K562 (cell line): ENCODE data around the gene NCCRP1. TPM values are rescaled to one million over a fixed set of nuclear protein-coding genes. Genes with fewer than 3 reads are reported as not detected.

Source experiments
- ATAC-seq: fragments of 200-7000 bp; cut with Tn5 transposase; 3 replicates; pipeline ENCODE4 v1.9.1; 2020; ENCODE audit warnings: moderate library complexity
- BruUV-seq: library from RNA; stranded (reverse); fragments of 400-500 nt; replicated peaks from 2 replicates; lab custom pipeline; 2021; lab: Mats Ljungman, UMichigan
- CTCF ChIA-PET: fragments of 300-600 bp; formaldehyde crosslinking; extraction: SDS; loops from one replicate; lab custom pipeline; 2021; ENCODE audit warnings: low intra/inter-chr PET ratio; lab: Yijun Ruan, JAX
- POLR2A ChIA-PET: fragments of 300-600, 350-650 bp; sonication (Branson Sonifier 250); formaldehyde crosslinking; extraction: SDS; loops from one replicate; lab custom pipeline; 2021; ENCODE audit warnings: antibody characterized with exemption, inconsistent platforms; lab: Yijun Ruan, JAX
- DNase-seq, 4 experiments: peaks; one replicate each; pipeline versions ENCODE4 v3.0.0 to v3.0.0-alpha.2; 2011 to 2018; ENCODE audit warnings: low spot score in 3 of 4, mixed read lengths in 3 of 4; ENCODE audit errors: extremely low read depth in 1 of 4
- FAIRE-seq: peaks from 2 replicates; lab custom pipeline; 2011; peaks lifted over from hg19 to GRCh38; lab: Jason Lieb, UNC
- H2AFZ ChIP-seq: 2 replicates; pipeline ENCODE4 v1.6.0; 2011; ENCODE audit warnings: low read depth, low read length, control low read depth, inconsistent platforms
- H3K27ac ChIP-seq: fragments of 200-600 bp; 3 replicates; pipeline ENCODE4 v1.8.0; 2011; ENCODE audit warnings: low read depth, mild to moderate bottlenecking, control low read depth, inconsistent platforms, low read length, moderate library complexity, mixed read lengths; ENCODE audit errors: extremely low read depth
- H3K27me3 ChIP-seq, 2 experiments: fragments of 300-600 bp in 1 of 2; 2 replicates in 1 of 2; 3 replicates in 1 of 2; pipeline versions ENCODE4 v1.6.0 to v1.8.0; 2011; ENCODE audit warnings: inconsistent platforms in 2 of 2, low read length in 2 of 2, mild to moderate bottlenecking in 1 of 2, mixed read lengths in 1 of 2, moderate library complexity in 1 of 2; ENCODE audit not compliant: control insufficient read depth in 2 of 2, insufficient read depth in 2 of 2
- H3K36me3 ChIP-seq: fragments of 300-600 bp; 3 replicates; pipeline ENCODE4 v1.8.0; 2011; ENCODE audit warnings: mild to moderate bottlenecking, low read length, inconsistent platforms; ENCODE audit not compliant: control insufficient read depth, insufficient read depth
- H3K4me1 ChIP-seq, 2 experiments: fragments of 200-600 bp in 1 of 2; replicated peaks in 1 of 2; 2 replicates in 1 of 2; 3 replicates in 1 of 2; pipeline versions ENCODE4 v1.5.1 to v1.8.0; 2011; ENCODE audit warnings: inconsistent platforms in 2 of 2, low read length in 2 of 2, mild to moderate bottlenecking in 1 of 2, mixed read lengths in 1 of 2, moderate library complexity in 1 of 2; ENCODE audit not compliant: control insufficient read depth in 2 of 2, insufficient read depth in 2 of 2
- H3K4me2 ChIP-seq: 2 replicates; pipeline ENCODE4 v1.6.1; 2011; ENCODE audit warnings: low read length, control low read depth, inconsistent platforms, mixed read lengths; ENCODE audit not compliant: insufficient read depth
- H3K4me3 ChIP-seq: fragments of 200-600 bp; sonication (generic), shearing (Covaris generic); 2 replicates; pipeline ENCODE4 v1.5.1; 2016; ENCODE audit warnings: control low read depth, inconsistent platforms
- H3K79me2 ChIP-seq: fragments of 200-600 bp; 3 replicates; pipeline ENCODE4 v1.8.0; 2011; ENCODE audit warnings: low read length, inconsistent platforms; ENCODE audit not compliant: control insufficient read depth, insufficient read depth
- H3K9ac ChIP-seq, 2 experiments: 2 replicates each; pipeline versions ENCODE4 v1.6.0 to v1.6.1; 2011; ENCODE audit warnings: low read depth in 2 of 2, low read length in 2 of 2, control low read depth in 1 of 2, inconsistent platforms in 1 of 2, mild to moderate bottlenecking in 1 of 2, mixed read lengths in 1 of 2; ENCODE audit not compliant: insufficient read depth in 1 of 2
- H3K9me1 ChIP-seq: one replicate; pipeline ENCODE4 v1.6.0; 2011; ENCODE audit warnings: inconsistent platforms, mild to moderate bottlenecking, low read length, moderate library complexity; ENCODE audit not compliant: control insufficient read depth, insufficient read depth
- H3K9me3 ChIP-seq: replicated peaks from 2 replicates; pipeline ENCODE4 v1.5.1; 2011; ENCODE audit warnings: low read depth, low read length, inconsistent platforms; ENCODE audit not compliant: control insufficient read depth, insufficient read depth
- H4K20me1 ChIP-seq: replicated peaks from 2 replicates; pipeline ENCODE4 v1.6.1; 2011; ENCODE audit warnings: low read length, inconsistent platforms, mixed read lengths; ENCODE audit not compliant: control insufficient read depth, insufficient read depth
- BCOR ChIP-seq: fragments of 450-650 bp; IDR thresholded peaks from 2 replicates; pipeline ENCODE4 v1.6.1; 2016
- BRD4 ChIP-seq: fragments of 200-600 bp; sonication (generic); IDR thresholded peaks from 2 replicates; pipeline ENCODE4 v1.6.1; 2017; ENCODE audit warnings: inconsistent platforms
- GATAD2A ChIP-seq: fragments of 450-650 bp; IDR thresholded peaks from 2 replicates; pipeline ENCODE4 v1.6.1; 2017
- GMEB1 ChIP-seq: fragments of 250-450 bp; sonication (Bioruptor Pico); IDR thresholded peaks from 2 replicates; pipeline ENCODE4 v1.4.0; 2020; ENCODE audit warnings: mild to moderate bottlenecking
- KLF13 ChIP-seq: fragments of 450-650 bp; IDR thresholded peaks from 2 replicates; pipeline ENCODE4 v1.6.1; 2016; ENCODE audit warnings: missing genetic modification characterization, low read depth, mild to moderate bottlenecking, missing compliant biosample characterization, moderate library complexity, borderline replicate concordance
- PHF21A ChIP-seq: fragments of 450-650 bp; IDR thresholded peaks from 2 replicates; pipeline ENCODE4 v1.6.1; 2017; ENCODE audit warnings: low read depth, borderline replicate concordance
- SRF ChIP-seq, 2 experiments: fragments of 250-450, 450-650 bp in 1 of 2; sonication (Bioruptor Pico) in 1 of 2; sonication (generic) in 1 of 2; formaldehyde crosslinking; IDR thresholded peaks; 2 replicates each; pipeline versions ENCODE4 v1.5.0 to v1.5.1; 2020 to 2022; ENCODE audit warnings: mild to moderate bottlenecking in 1 of 2, missing genetic modification reagents in 1 of 2
- ZNF121 ChIP-seq: sonication (generic); formaldehyde crosslinking; conservative IDR thresholded peaks from 2 replicates; pipeline ENCODE4 v1.8.0; 2022; ENCODE audit warnings: missing genetic modification reagents
- ZNF253 ChIP-seq: fragments of 250-450 bp; sonication (Bioruptor Pico); conservative IDR thresholded peaks from 2 replicates; pipeline ENCODE4 v1.6.1; 2021; ENCODE audit warnings: mild to moderate bottlenecking
- ZSCAN32 ChIP-seq: fragments of 450-650 bp; formaldehyde crosslinking; IDR thresholded peaks from 2 replicates; pipeline ENCODE4 v1.4.0; 2020; ENCODE audit warnings: mild to moderate bottlenecking, moderate library complexity
- WGBS: fragments of 100-300 bp; shearing (Covaris generic); methylation state at CpG from one replicate; pipeline ENCODE4 v1.1.6; 2016; ENCODE audit warnings: low coverage, mixed read lengths; ENCODE audit not compliant: insufficient coverage; ENCODE audit errors: missing lambda C conversion rate; 5-methylcytosine and 5-hydroxymethylcytosine counted together
- in situ Hi-C: fragments of 300-500 bp; cut with MboI; formaldehyde crosslinking; loops from 4 replicates; pipeline ENCODE4 v1.15.0; 2018; ENCODE audit warnings: inconsistent platforms, mixed read lengths
- intact Hi-C: fragments of 100-400 bp; cut with micrococcal nuclease; formaldehyde crosslinking; loops from 2 replicates; pipeline ENCODE4 v1.14.2; 2022
- polyA plus RNA-seq, 8 experiments: library from polyadenylated mRNA; depleted of rRNA in 4 of 8; stranded (reverse) in 5 of 8; unstranded in 3 of 8; fragments of >200 nt; fragmentation: Nextera tagmentation in 2 of 8; fragmentation: Illumina TruSeq in 1 of 8; extraction: Ambion mirVana in 2 of 8; extraction: Trizol in 1 of 8; gene quantifications; 2 replicates each; pipeline versions ENCODE4 v1.2.1 to v1.2.3, GENCODE V29; 2011 to 2014; ENCODE audit warnings: inconsistent platforms in 1 of 8, missing spikeins in 1 of 8
- total RNA-seq, 7 experiments: library from RNA; depleted of rRNA in 6 of 7; stranded (reverse); fragments of >200 nt in 6 of 7; fragmentation: Illumina TruSeq in 2 of 7; extraction: Trizol in 2 of 7; gene quantifications; 2 replicates each; pipeline versions ENCODE4 v1.2.1 to v1.2.3, GENCODE V29; 2011 to 2021; ENCODE audit warnings: low replicate concordance in 1 of 7

NCCRP1 gene
- total and polyA plus RNA-seq, 9 of the 15 experiments (the other 6 are each of a cell fraction or from before 2014, with no cell fraction given), result 0.05 TPM; not detected in 8

- H3K9me3 ChIP-seq, result peaks cover 3% of the 10 kb centered on the region
- no TSS peak for BruUV-seq
- peaks cover 0 to 13% of the 10 kb centered on the region in 2 experiments; a peak in 3 of 5 replicates for H3K27me3 ChIP-seq
- H3K27ac ChIP-seq, result no peak overlapping the region
- H3K9ac ChIP-seq, result no peak overlapping the region
- in situ Hi-C loops (no loop called here), intact Hi-C loops (no loop called here)
- no peaks in the 10 kb centered on the region; a peak in 1 of 5 replicates for H3K4me1 ChIP-seq
- H3K79me2 ChIP-seq, result no peaks in the 10 kb centered on the region
- no peak for DNase-seq
- H3K4me2 ChIP-seq, result no peak overlapping the region
- no peak overlapping the region for H2AFZ ChIP-seq
- ATAC-seq, result no peak
- H4K20me1 ChIP-seq, result no peaks in the 10 kb centered on the region
- FAIRE-seq, result no peak
- 20% methylated on average over 5 of the region's 5 CpGs for WGBS
- ChIA-PET POLR2A (no interaction called here), CTCF (no interaction called here)
- no peak overlapping the region for H3K4me3 ChIP-seq
- H3K36me3 ChIP-seq, result no peaks in the 10 kb centered on the region
- TF ChIP-seq PHF21A, result no peak
- TF ChIP-seq SRF (CRISPR knock-in tag; IDR thresholded peaks at IDR 0.05), result peak in 1 of 2 experiments; percentile 90; a peak in 2 of 4 replicates
- TF ChIP-seq KLF13 (tag), result no peak
- H3K9me1 ChIP-seq, result no peaks in the 10 kb centered on the region
Measured at GRCh38 chr19:39217094-39217493, 20.3 kb downstream of the NCCRP1 start.

GRCh38 chr19:39218230-39219007, 21.7 kb downstream of the NCCRP1 start:
- FAIRE-seq (no peak), DNase-seq (no peak), ATAC-seq (no peak)
- intact Hi-C loops, result no loop called here
- no peak overlapping the region for H2AFZ ChIP-seq
- no peak overlapping the region for H3K4me3 ChIP-seq
- WGBS, result 38% methylated on average over 14 of the region's 15 CpGs
- no peak overlapping the region for H3K27ac ChIP-seq
- H3K9ac ChIP-seq, result peak overlapping the region in 1 of 2 experiments; percentile 35; a peak in 1 of 4 replicates
- peaks cover 0 to 18% of the 10 kb centered on the region in 2 experiments; a peak in 3 of 5 replicates for H3K27me3 ChIP-seq
- H4K20me1 ChIP-seq, result no peaks in the 10 kb centered on the region
- POLR2A ChIA-PET, result interaction anchor here (0.6 kb wide), 1 partner anchor 49 kb away, joined by 4 read pairs; no protein-coding TSS in a partner anchor
- H3K9me1 ChIP-seq, result no peaks in the 10 kb centered on the region
- in situ Hi-C loops, result no loop called here
- BruUV-seq, result no TSS peak
- H3K36me3 ChIP-seq, result no peaks in the 10 kb centered on the region
- no peaks in the 10 kb centered on the region for H3K79me2 ChIP-seq
- H3K4me1 ChIP-seq, result no peaks in the 10 kb centered on the region; a peak in 1 of 5 replicates
- CTCF ChIA-PET, result no interaction called here
- peaks cover 3% of the 10 kb centered on the region for H3K9me3 ChIP-seq
- H3K4me2 ChIP-seq, result no peak overlapping the region
- TF ChIP-seq GMEB1 (CRISPR knock-in tag) (no peak), BCOR (no peak), BRD4 (no peak), ZNF253 (CRISPR knock-in tag) (no peak), ZNF121 (CRISPR knock-in tag) (peak; percentile 69), GATAD2A (no peak), ZSCAN32 (no peak)
